NCI-H2171 treated with DMSO at 0.1 percent for 48 hours (cell line): ENCODE measurements around the gene ITPKB.
A peak's percentile ranks its signal among the peaks of the same experiment; 100 is the strongest.
"Not testable (repeated sequence)": the region's sequence is repeated elsewhere in the genome, so short reads cannot be mapped to it uniquely, and the experiment has no call there.

Experiments
- DNase-seq: peaks from one replicate; lab custom pipeline; 2025; lab: John Stamatoyannopoulos, UW

Gene ITPKB

GRCh38 chr1:226651041-226651731 lies 87.9 kb downstream of the ITPKB start:
- DNase-seq: no peak

- DNase-seq: no peak
Observed at GRCh38 chr1:226650236-226650841, 88.7 kb downstream of the ITPKB start.

- DNase-seq: peak; percentile 18
Observed at GRCh38 chr1:226649780-226650179, 89.3 kb downstream of the ITPKB start.

GRCh38 chr1:226649244-226649643 lies 89.8 kb downstream of the ITPKB start:
- no peak for DNase-seq

GRCh38 chr1:226648421-226648820 lies 90.7 kb downstream of the ITPKB start:
- no peak for DNase-seq

- no peak for DNase-seq
Observed at GRCh38 chr1:226647719-226648118, 91.4 kb downstream of the ITPKB start.

GRCh38 chr1:226646870-226647449 lies 92.1 kb downstream of the ITPKB start:
- no peak for DNase-seq

- DNase-seq: no peak
Observed at GRCh38 chr1:226646026-226646869, 92.8 kb downstream of the ITPKB start.

GRCh38 chr1:226645279-226645976 lies 93.7 kb downstream of the ITPKB start:
- DNase-seq: no peak

- DNase-seq: no peak
Observed at GRCh38 chr1:226644541-226645176, 94.4 kb downstream of the ITPKB start.

GRCh38 chr1:226643611-226644540 lies 95.2 kb downstream of the ITPKB start:
- no peak for DNase-seq

GRCh38 chr1:226643177-226643576 lies 95.9 kb downstream of the ITPKB start:
- no peak for DNase-seq

- no peak for DNase-seq
Observed at GRCh38 chr1:226642421-226642820, 96.7 kb downstream of the ITPKB start.

- DNase-seq: no peak
Observed at GRCh38 chr1:226641671-226642231, 97.3 kb downstream of the ITPKB start.

GRCh38 chr1:226640321-226641136 lies 98.6 kb downstream of the ITPKB start:
- DNase-seq: peak; percentile 55

- DNase-seq: no peak
Observed at GRCh38 chr1:226639631-226640061, 99.4 kb downstream of the ITPKB start.

- not testable (repeated sequence) for DNase-seq
Observed at GRCh38 chr1:226639206-226639605, 99.9 kb downstream of the ITPKB start.

- DNase-seq: no peak
Observed at GRCh38 chr1:226638608-226639007, 100.5 kb downstream of the ITPKB start.

- DNase-seq: peak; percentile 55
Observed at GRCh38 chr1:226638001-226638601, 101.0 kb downstream of the ITPKB start.
